CD4-positive, alpha-beta T cell (primary cell): ENCODE measurements around the gene SCN4A. TPM values are rescaled to one million over a fixed set of nuclear protein-coding genes. Genes with fewer than 3 reads are reported as not detected.

ENCODE experiments used
- ATAC-seq: fragments of 200-7000 bp; cut with Tn5 transposase; one replicate; pipeline ENCODE4 v1.10.0; 2022; ENCODE audit warnings: mild to moderate bottlenecking; ENCODE audit not compliant: poor library complexity
- CTCF ChIA-PET: fragments of 350-600 bp; sonication (Branson Sonifier 250); formaldehyde crosslinking; loops from one replicate; lab custom pipeline; 2021; ENCODE audit warnings: antibody characterized with exemption, inconsistent platforms; lab: Charles Lee
- POLR2A ChIA-PET: fragments of 350-600 bp; sonication (Branson Sonifier 250); formaldehyde crosslinking; loops from one replicate; lab custom pipeline; 2021; ENCODE audit warnings: antibody characterized with exemption, inconsistent platforms; lab: Charles Lee
- DNase-seq, 14 experiments: peaks; one replicate each; pipeline ENCODE4 v3.0.0-alpha.2; 2013 to 2020; ENCODE audit warnings: mixed read lengths in 2 of 14
- H3K27ac ChIP-seq, 2 donors: one replicate each; pipeline versions ENCODE4 v1.5.1 to v1.7.0; 2013; ENCODE audit warnings: low read length in 2 of 2, low read depth in 1 of 2, mild to moderate bottlenecking in 1 of 2
- H3K27me3 ChIP-seq, 2 experiments: 1 replicate in 1 of 2; 2 replicates in 1 of 2; pipeline versions ENCODE4 v1.6.1 to v1.7.0; 2013; ENCODE audit warnings: low read length in 2 of 2, control low read depth in 1 of 2, mild to moderate bottlenecking in 1 of 2, moderate library complexity in 1 of 2; ENCODE audit not compliant: insufficient read depth in 2 of 2, control insufficient read depth in 1 of 2
- H3K36me3 ChIP-seq: one replicate; pipeline ENCODE4 v1.6.1; 2013; ENCODE audit warnings: low read length, control low read depth; ENCODE audit not compliant: insufficient read depth
- H3K4me1 ChIP-seq: one replicate; pipeline ENCODE4 v1.6.1; 2013; ENCODE audit warnings: low read length, control low read depth; ENCODE audit not compliant: insufficient read depth
- H3K4me3 ChIP-seq: one replicate; pipeline ENCODE4 v1.5.1; 2013; ENCODE audit warnings: mild to moderate bottlenecking, low read length, moderate library complexity
- H3K9me3 ChIP-seq, 2 experiments: 1 replicate in 1 of 2; 2 replicates in 1 of 2; pipeline versions ENCODE4 v1.6.1 to v1.7.0; 2013; ENCODE audit warnings: low read length in 2 of 2, mild to moderate bottlenecking in 2 of 2, control low read depth in 1 of 2, moderate library complexity in 1 of 2; ENCODE audit not compliant: control insufficient read depth in 1 of 2, insufficient read depth in 1 of 2
- H3K27ac Mint-ChIP-seq: one replicate; pipeline ENCODE4 v1.8.0; 2020; ENCODE audit warnings: mixed read lengths
- H3K27me3 Mint-ChIP-seq: one replicate; pipeline ENCODE4 v1.8.0; 2021; ENCODE audit warnings: mixed read lengths
- H3K36me3 Mint-ChIP-seq: one replicate; pipeline ENCODE4 v1.8.0; 2021; ENCODE audit warnings: low read depth, mixed read lengths
- H3K4me1 Mint-ChIP-seq: one replicate; pipeline ENCODE4 v1.8.0; 2021; ENCODE audit warnings: low read depth, mixed read lengths
- H3K4me3 Mint-ChIP-seq: one replicate; pipeline ENCODE4 v1.8.0; 2020; ENCODE audit warnings: mild to moderate bottlenecking, mixed read lengths
- H3K9me3 Mint-ChIP-seq: one replicate; pipeline ENCODE4 v1.8.0; 2020; ENCODE audit warnings: mixed read lengths
- CTCF ChIP-seq: fragments of 200-600 bp; IDR thresholded peaks from one replicate; pipeline ENCODE4 v1.8.0; 2022; ENCODE audit warnings: antibody characterized with exemption, mild to moderate bottlenecking
- intact Hi-C, 2 experiments: fragments of 100-400 bp; cut with DNase I in 1 of 2; cut with micrococcal nuclease in 1 of 2; formaldehyde crosslinking; loops; one replicate each; pipeline versions ENCODE4 v1.15.1 to v1.9.0; 2023 to 2025; cut with DNase I, micrococcal nuclease
- total RNA-seq, 174 experiments: library from RNA in 2 of 174; stranded (reverse) in 2 of 174; gene quantifications; one replicate each; pipeline ENCODE4 v1.2.3 and lab custom pipeline; 2021 to 2026

The SCN4A gene
- total RNA-seq, 2 experiments from 2014 or later: 0.03 TPM; not detected in 1

- Mint-ChIP-seq H3K4me3 (no peak overlapping the region), H3K36me3 (no peaks in the 10 kb centered on the region), H3K27me3 (no peaks in the 10 kb centered on the region), H3K9me3 (no peaks in the 10 kb centered on the region), H3K4me1 (peaks cover 24% of the 10 kb centered on the region), H3K27ac (no peak overlapping the region)
- Histone ChIP-seq H3K4me1 (peaks cover 22% of the 10 kb centered on the region), H3K36me3 (no peaks in the 10 kb centered on the region), H3K4me3 (no peak overlapping the region), H3K27ac (no peak overlapping the region), H3K27me3 (no peaks in the 10 kb centered on the region), H3K9me3 (no peaks in the 10 kb centered on the region)
- no peak for DNase-seq
- ATAC-seq: no peak
- ChIA-PET CTCF (interaction anchor here (1.8 to 3.0 kb wide), 3 partner anchors 25 to 84 kb away, joined by 9 to 29 read pairs (median 23); no protein-coding TSS in a partner anchor), POLR2A (interaction anchor here (2.1 to 2.7 kb wide), 2 partner anchors 12 to 201 kb away, joined by 12 to 13 read pairs; partner anchors contain the start of gene CD79B)
- no peak for TF ChIP-seq CTCF
- intact Hi-C loops: loop anchor here (5.0 kb wide), 2 partner anchors 47 to 77 kb away; partner anchors contain the start of gene ICAM2 (in 1 of the 2)
Measured at GRCh38 chr17:63944736-63945499, 27.8 kb downstream of the SCN4A start.

DNA sequence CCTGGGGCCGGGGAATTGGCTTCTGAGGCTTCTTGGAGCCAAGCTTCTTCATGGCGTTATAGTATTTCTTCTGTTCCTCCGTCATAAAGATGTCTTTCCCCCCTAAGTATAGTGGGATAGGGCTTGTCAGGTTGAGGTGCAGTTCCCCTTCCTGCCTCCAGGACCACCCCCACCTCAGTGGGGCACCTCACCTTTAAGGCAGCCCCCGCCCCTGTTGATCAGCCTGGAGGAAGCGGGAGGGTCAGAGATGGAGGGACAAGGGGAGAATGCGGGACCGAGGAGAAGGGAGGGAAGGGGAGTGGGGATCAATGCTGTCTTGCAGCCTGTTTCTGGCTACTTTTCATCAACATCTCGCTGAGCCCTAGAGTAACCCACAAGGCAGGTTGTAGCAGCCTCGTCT is 29.0 kb downstream of the SCN4A start:
- intact Hi-C loops: no loop called here
- no peaks in the 10 kb centered on the region for H3K9me3 Mint-ChIP-seq
- Histone ChIP-seq H3K27ac (no peak overlapping the region), H3K36me3 (no peaks in the 10 kb centered on the region), H3K9me3 (no peaks in the 10 kb centered on the region), H3K27me3 (no peaks in the 10 kb centered on the region), H3K4me1 (peaks cover 22% of the 10 kb centered on the region), H3K4me3 (no peak overlapping the region)
- no peak for TF ChIP-seq CTCF
- H3K27ac Mint-ChIP-seq: no peak overlapping the region
- ChIA-PET CTCF (no interaction called here), POLR2A (no interaction called here)
- no peak overlapping the region for H3K4me3 Mint-ChIP-seq
- no peak for ATAC-seq
- H3K4me1 Mint-ChIP-seq: peaks cover 29% of the 10 kb centered on the region
- no peaks in the 10 kb centered on the region for H3K27me3 Mint-ChIP-seq
- H3K36me3 Mint-ChIP-seq: no peaks in the 10 kb centered on the region
- no peak for DNase-seq

GRCh38 chr17:63942309-63942985 is 30.3 kb downstream of the SCN4A start:
- intact Hi-C loops: no loop called here
- no peaks in the 10 kb centered on the region for H3K9me3 ChIP-seq
- ChIA-PET CTCF (no interaction called here), POLR2A (no interaction called here)
- no peaks in the 10 kb centered on the region for H3K36me3 ChIP-seq
- no peak overlapping the region for H3K4me3 Mint-ChIP-seq
- no peak for ATAC-seq
- H3K27me3 ChIP-seq: no peaks in the 10 kb centered on the region
- no peaks in the 10 kb centered on the region for H3K9me3 Mint-ChIP-seq
- DNase-seq: no peak
- no peaks in the 10 kb centered on the region for H3K27me3 Mint-ChIP-seq
- TF ChIP-seq CTCF: no peak
- no peak overlapping the region for H3K4me3 ChIP-seq
- H3K27ac Mint-ChIP-seq: no peak overlapping the region
- H3K36me3 Mint-ChIP-seq: no peaks in the 10 kb centered on the region
- H3K4me1 Mint-ChIP-seq: peaks cover 30% of the 10 kb centered on the region
- no peak overlapping the region for H3K27ac ChIP-seq
- H3K4me1 ChIP-seq: peaks cover 19% of the 10 kb centered on the region
